Endometrium (tissue), 2 donors: ENCODE data around the gene CDC40.

Source experiments
- FAIRE-seq: peaks from 2 replicates; lab custom pipeline; 2012; peaks lifted over from hg19 to GRCh38; lab: Jason Lieb, UNC
- donor health status: control.
- donor health status: control.

Gene CDC40

DNA sequence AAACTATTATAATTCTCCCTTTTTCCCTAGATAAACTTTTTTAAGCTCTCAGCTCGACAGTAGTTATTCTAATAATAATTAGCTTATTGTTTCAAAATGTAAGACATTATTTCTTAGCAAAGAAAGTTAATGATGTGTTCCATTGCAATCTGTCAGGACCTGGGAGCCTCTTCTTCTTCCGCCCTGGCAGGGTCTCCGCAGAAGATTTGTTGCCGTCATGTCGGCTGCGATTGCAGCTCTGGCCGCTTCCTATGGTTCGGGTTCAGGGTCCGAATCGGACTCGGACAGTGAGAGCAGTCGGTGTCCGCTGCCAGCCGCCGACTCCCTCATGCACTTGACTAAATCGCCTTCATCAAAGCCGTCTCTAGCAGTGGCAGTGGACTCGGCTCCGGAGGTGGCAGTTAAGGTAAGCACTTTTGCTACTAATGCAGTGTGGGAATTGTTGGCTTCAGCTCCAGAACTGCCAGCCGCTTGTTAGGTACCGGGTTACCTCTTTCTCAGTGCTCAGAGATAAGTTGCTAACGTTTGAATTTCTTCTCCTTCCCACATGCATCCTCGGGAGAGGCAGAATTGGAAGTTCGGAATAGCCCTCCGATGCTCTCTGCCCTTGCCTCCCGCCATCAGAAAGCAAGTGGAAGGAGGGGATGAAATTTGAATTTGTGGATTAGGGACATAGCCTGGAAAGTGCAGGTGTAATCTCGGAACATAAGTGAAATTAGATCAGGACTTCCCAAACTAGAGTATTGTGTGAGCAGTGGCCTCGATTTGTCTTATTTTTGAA lies at the start of gene CDC40:
TSS of gene CDC40 (plus strand) at position 200 of the 781 bp plus-strand sequence. CDS start at position 218, 18 bp downstream.
- FAIRE-seq = no peak

DNA sequence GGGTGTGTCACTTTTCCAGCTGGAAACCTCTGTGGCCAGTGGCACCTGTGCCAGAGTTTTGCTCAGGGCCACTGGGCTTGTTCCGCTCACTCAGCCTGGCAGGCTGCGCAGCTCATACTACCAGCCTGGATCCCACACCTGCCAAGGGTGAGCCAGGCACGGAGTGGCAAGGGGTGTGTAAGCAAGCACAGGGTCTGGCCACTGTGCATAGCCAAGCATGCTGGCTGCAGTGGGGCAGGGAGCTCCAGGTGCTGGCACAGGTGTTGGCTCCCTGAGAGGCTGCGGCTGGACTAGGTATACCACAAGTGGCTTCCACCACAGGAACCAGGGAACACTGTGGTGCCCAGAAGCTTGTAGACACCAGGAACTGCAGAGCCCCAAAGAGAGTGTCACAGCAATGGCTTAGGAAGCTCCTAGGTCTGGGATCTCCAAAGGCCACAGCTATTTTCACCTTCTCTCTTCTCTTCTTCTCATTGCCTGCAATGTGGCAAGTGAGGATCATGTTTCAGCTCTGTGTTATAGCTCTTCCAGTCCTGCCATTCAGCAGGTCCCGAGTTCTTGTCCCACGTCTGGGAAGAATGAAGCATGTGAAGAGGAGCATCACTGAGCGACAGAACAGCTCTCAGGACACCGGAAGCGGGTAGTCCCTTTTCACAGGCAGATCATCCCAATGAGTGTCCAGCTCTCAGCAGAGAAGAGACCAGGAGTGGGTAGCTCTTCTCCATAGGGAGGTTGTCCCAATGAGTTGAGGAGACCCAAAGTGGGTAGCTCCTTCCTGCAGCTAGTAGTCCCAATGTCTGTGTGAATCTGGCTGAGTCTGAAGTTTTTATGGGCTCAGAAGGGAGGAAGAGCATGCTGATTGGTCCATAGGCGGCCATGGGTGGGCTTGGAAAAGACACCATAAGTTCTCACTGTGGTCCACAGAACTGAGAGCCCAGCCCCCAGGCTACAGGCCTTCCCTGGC lies 42.0 kb upstream of the CDC40 start:
- FAIRE-seq = no peak

DNA sequence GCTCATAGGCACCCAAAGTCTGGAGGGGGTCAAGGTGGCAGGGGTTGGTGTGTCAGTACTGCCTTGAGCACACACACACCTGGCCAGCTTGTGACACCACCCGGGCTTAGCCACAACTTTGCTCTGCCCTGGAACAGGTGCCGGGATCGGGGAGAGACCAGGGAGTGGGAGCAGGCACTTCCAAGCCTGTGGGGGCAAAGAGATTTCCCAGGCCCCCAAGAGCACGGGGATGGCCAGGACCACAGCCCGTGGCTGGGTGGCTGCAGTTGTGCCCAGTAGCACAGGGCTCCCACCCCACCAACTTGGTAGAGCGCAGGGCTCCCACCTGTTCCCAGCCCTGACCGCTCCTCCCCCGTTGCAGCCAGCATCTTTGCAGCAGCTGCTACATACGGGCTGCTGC lies 41.2 kb upstream of the CDC40 start:
- FAIRE-seq = no peak

DNA sequence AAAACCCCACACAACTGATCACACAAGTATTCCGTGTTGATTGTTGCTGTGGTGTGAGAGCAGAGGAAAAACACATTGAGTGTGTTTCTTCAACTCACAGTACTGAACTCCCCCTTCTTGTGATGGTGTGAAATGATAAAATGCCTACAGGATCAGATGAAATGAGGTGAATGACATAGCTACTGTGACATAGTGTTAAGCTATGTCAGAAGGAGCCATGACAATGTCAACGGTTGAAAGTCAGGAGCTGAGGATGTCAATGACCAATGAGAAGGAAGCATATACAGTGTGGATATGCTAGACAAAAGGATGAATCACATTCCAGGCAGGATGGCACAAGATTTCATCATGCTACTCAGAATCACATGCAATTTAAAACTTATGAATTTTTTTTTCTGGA lies 39.6 kb upstream of the CDC40 start:
- FAIRE-seq = no peak

DNA sequence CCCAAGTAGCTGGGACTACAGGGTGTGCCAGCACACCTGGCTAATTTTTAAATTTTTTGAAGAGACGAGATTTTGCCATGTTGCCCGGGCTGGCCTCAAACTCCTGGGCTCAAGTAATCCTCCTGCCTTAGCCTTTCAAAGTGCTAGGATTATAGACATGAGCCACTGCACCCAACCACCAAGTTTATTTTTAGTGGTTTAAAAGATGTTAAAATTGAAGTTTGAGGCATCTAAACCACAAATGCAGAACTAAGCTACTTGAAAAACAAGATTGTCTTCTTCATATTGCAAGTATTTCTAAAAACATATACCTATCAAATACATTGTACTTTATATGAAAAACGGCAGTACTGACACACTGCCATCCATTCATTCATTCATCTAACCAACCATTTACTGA lies 32.4 kb upstream of the CDC40 start:
- no peak for FAIRE-seq

DNA sequence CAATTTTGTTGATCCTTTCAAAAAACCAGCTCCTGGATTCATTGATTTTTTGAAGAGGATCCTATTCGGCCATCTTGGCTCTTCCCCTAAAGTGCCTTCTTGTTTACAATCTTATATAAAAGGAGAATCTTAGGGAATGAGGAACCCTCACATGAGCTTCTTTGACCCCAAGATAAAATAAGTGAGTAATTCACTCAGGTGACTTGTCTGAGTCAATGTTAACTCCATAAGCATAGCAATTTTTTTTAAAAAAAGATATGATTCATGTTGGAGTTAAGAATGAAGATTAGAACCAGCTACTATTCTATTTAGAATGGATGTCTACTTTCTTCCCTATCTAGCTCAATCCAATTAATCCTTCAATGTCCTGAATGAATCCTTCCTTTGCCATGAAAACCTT lies 21.7 kb upstream of the CDC40 start:
- FAIRE-seq = no peak

DNA sequence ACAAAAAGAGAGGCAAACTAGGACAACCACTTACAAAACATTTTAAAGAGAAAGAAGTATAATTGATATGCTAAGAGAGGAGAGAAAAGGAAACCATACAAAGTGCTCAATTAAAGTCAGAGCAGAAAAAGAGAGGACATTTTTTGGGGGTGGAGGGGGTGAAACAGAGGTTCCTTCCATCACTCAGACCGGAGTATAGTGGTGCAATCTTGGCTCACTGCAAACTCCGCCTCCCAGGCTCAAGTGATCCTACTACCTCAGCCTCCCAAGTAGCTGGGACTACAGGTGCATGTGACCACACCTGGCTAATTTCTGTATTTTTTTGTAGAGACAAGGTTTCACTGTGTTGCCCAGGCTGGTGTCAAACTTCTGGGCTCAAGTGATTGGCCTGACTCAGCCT lies 10.1 kb upstream of the CDC40 start:
- no peak for FAIRE-seq

DNA sequence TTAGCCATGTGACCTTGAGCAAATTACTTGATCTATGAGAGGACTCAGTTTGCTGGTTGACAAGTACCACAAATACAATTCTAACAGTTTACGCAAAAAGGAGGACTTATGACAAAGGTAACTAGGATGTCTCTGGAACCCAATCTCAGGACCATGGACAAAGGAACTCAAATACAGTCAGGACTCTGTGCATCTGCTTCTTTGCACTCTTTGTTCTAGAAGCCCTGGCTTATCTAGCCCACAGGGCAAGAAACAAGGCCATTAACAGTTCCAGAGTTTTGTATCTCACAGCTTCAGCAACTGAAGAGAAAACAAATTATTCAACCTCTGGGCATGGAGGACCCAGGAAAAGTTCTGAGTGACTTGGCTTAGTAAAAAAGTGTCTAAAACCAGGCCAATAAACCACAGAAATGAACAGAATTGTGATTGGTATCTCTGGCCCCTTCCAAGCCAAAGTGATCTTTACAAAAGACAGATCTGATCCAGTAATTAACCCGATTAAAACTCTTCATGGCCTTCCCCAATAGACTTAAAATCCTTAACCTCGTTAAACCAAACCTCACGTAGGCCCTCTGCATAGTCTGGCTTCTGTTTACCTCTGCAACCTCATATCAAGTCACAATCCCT lies 6.6 kb upstream of the CDC40 start:
- no peak for FAIRE-seq

DNA sequence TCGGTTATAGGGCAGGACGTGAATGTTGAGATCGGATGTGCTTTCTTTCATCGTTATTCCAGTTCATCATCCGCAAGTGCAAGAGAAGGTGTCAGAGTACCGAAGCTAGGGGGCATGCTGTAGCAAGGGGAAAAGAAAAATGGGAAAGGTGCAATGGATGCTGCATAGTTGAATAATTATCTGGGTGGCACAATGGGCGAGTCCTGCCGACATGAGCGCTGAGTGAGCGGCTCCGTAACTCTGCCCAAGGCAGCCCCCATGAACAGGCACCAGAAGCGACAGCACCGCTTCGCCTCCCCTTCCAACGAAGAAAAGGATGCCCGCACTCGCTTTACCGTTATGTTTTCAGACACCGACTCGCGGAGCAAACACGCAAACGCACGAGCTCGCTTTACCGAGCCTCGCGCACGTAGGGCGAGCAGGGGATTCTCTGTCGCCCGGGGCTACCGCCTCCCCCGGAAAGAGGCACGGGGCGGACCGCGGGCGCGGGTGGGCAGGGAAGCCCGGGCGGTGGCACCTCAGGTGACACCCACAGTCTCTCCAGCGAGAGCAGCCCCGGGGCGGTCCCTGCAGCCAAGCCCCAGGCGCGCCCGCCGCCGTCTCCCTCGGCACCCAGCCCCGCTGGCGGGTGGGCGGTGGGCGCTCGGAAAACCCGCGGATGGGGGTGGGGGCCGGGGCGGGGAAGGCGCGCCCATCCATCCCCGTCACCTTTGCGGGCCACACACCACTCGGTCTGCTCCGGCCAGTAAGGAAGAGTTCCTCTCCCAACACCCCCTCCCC lies 1.4 kb upstream of the CDC40 start:
- FAIRE-seq = peak; percentile 23

DNA sequence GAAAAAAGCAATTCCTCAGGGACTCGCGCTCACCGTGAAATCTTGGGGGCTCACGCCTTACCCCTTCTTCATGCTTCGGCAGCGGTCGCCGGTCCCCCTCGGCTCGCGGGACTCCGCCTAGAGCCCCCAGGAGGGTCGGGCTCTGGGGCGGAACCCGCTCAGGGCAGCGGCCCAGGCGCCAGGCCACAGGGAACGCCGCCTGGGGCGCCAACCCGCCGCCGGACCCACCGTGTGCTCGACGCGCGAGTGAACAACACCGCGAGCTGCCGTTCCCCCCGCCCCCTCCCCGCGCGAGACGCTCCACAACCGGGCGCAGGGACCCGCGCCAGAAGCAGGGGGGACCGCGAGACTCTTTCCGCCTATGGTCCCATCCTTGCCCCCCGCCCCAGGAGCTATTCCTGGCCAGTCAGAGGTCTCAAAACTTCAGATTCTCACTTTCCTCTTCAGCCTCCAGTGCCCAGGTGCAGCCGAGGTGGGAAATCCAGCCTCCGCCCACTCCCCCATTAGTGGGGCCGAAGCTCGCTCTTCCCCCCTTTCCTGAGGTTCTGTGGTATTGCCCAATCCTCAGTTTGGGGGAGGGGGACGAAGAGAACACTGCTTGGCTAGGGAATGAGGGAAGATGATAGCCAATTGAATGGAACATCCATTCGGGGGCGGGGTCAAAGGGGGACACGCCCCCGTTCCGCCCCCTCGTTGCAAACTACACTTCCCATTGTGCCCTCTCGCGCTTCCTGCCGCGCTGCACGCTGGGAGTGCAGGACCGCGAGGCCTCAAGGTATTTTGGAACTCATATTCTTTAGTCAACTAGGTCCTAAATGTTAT lies 610 bp upstream of the CDC40 start, which contains the start of gene WASF1:
TSS of gene WASF1 (minus strand) at position 265 of the 822 bp plus-strand sequence. CDS start 52,069 bp downstream, outside the sequence.
- peak; percentile 99 for FAIRE-seq

DNA sequence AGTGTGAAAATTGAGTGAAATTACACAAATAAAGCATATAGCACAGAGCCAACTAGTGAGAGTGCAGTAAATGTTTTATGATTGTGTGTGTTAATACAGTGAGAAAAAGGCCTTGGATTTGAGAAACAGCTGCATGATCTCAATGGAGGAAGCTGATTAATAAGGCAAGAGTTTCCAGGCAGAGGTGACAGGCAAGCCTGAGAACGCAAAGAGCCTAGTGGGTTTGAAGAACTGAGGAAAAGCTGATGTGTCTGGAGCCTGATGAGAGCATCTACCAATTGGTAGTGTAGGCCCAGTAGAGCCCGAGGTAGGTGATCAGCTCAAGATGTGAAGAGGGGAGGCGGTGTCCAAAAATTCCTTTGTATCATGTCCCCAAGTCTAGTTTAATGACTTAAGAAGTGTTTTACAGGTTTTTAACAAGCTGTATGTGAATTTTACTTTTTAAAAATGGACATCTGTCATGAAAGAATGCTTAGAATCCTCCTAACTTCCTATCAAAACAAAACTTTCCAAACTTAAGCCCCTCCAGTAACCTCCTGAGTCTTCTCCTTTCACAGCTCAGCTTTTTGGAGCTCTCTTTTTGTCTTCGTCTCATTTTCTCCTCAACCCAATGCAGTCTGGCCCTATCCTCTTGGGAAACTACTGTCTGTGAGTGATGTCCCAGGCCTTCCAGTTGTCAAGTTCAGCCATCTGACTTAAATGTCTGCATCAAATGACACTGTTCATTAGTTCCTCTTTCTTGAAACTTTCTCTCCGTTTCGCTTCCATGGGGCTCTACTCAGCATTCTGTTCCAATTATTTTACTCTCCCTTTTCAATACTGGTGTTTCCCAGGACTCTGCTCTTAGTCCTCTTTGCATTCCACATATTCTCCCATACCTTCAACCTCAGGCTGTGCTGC lies 1.2 kb downstream of the CDC40 start:
- no peak for FAIRE-seq

DNA sequence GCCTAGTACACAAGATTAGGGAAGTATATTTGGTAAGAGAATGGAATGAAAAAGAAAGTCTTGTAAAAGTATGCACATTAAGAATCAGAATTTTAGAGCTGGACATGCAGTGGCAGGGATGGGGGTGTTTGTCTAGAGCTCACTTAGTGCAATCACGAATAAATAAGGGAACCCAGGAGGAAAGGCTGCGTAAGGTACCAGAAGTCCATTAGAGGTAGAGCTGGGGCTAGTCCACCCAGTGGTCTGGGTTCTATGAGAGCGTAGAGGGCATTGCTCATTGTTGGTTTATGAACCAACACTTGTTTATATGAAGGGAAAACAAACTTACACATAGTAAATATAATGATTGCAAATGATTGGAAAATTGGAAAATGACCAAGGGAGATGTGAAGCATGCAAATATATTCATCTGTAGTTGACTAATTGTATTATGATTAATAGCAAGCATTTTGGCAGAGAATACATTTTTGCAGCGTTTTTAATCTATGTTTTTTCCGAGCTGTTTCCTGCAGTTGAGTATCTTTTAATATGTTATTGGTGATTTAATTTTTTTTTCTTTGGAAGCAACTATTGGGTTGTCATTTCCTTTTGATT lies 3.2 kb downstream of the CDC40 start:
- no peak for FAIRE-seq

DNA sequence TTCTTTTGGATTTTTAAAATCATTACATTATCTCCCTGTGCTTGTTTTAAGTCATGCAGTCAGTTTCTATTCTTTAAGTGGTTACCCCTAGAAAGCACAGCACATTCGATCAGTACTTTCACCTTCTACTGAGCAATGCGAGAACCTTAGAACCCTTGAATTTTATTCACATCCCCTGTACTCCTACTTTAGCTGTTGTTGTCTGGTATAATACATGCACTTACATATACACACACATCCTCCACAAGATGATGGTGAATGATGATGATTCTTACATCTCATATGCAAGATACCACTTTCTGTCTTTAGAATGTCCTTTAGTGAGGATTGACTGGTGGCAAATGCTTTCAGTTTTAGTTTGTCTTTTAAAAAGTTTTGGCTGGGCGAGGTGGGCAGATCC lies 5.7 kb downstream of the CDC40 start:
- no peak for FAIRE-seq

DNA sequence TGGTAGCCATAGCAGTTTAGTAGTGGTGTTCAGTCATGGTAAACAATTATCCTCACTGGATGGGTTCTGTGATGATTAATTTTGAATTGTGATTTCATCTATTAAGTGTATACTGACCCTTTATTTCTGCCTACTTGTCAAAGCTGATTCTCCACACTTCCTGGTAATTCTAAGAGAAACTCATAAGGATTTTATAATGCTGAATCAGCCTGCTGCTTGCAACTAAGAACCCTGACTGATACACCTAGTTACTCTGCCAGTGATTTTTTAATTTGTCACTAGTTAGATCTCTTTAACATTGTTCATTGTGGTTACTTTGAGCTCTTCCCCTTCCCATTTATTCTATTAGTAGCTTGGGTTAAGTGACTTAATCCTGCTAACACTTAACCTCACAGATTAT lies 8.6 kb downstream of the CDC40 start:
- FAIRE-seq = no peak

DNA sequence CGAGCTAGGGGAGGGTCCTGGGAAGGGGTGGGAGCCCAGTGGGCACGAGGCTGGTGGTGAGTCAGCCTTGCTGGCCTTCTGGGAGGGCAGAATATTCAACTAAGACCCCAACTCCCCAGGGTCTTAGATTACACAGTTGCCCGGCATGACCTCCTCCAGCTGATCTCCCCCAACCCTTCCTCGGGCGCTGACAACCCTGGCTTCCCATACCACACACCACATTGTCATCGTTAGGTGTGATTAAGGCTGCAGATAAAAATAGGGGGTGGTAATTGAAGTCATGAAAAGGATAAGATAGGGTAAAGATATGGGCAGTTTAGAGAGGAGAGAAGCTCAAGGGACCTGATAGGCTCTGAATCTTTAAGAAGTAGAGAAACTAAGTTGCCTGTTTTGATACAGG lies 10.5 kb downstream of the CDC40 start:
- no peak for FAIRE-seq

DNA sequence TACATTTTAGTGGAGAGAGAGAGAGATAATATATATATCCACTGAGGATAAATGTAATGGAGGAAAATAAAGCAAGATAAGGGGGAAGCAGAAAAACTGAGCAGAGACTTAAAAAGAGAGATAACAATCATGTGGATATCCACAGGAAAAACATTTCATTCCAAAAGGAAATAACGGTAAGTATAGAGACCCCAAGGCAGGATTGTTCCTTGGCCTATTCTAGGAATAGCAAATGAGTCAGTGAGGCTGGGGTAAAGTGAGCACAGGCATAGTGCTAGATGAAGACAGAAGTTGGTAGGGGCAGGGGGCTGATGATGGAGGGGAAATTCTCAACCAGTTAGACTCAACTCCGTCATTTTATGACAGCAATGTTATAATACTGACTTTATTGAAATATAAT lies 11.2 kb downstream of the CDC40 start:
- FAIRE-seq = no peak

DNA sequence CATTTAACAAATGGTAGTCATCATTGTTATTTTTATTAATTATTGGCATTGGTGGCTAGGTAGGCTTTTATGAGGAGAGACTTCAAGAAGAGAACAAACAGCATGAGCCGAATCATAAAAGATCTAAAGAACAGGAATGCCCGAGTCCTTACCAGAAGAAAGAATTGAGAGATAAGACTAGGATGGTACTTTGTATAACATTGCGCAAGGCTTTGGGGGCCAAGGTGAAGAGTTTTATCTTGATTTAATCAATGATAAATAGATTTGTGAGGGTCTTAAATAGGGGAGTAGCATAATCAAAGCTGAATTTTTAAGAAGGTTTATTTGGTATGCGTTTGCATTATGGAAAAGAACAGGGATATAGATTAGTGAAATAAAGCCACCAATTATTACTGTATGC lies 15.4 kb downstream of the CDC40 start:
- FAIRE-seq = no peak

DNA sequence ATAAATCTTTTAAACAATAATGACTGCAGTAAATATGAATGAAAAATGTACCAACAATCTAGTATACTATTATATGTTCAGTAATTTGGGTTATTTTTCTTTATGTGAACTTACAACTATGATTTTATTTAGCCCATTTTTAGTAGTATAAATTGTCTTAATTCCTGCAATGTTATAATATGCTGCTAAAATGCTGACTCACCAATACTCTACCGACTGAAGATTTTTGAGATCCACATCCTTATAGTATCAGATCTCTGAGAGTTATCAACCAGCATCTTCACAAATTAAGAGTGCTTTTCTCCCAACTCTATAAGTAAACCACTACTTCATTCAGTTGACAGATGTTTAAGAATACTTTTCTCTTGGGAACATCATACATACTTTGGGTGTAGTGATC lies 16.6 kb downstream of the CDC40 start:
- no peak for FAIRE-seq

DNA sequence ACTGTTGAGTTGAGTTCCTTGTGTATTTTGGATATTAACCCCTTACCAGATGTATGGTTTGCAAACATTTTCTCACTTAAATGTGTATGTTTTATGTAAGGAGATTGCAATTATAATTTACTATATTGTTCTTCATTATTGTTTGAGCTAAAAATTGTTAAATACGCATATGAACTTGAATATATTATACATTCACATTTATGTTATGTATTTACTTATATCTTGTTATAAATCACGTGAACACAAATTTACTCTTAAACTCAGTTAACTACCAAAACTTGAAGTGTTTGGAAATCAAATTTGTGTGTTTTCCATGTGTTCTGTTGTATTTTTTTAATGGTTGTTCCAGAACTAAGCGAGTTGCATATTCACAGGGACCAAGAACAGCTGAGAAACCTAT lies 18.3 kb downstream of the CDC40 start:
- FAIRE-seq = no peak
